ENCODE measurements around the gene MST1. TPM values are rescaled to one million over a fixed set of nuclear protein-coding genes. Genes with fewer than 3 reads are reported as not detected.

MST1 gene
- total RNA-seq, 4 donors from 2014 or later = 16.7 to 83.4 (median 21.9) TPM

DNA sequence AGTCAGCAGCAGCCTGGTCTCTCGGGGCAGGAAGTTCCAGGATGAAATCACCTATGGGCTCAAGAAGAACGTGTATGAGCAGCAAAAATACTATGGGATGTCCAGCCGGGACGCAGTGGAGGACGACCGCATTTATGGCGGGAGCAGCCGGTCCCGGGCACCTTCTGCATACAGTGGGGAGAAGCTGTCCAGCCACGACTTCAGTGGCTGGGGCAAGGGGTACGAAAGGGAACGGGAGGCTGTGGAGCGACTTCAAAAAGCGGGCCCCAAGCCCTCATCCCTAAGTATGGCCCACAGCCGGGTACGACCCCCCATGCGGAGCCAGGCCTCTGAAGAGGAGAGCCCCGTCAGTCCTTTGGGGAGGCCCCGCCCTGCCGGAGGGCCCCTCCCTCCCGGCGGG is 27.3 kb downstream of the MST1 start:
- H3K4me1 ChIP-seq = no peaks in the 10 kb centered on the region
- no peaks in the 10 kb centered on the region for H3K27me3 ChIP-seq
- H3K36me3 ChIP-seq = no peaks in the 10 kb centered on the region
- no peak overlapping the region for H3K27ac ChIP-seq
- TF ChIP-seq EP300 (IDR thresholded peaks at IDR 0.05) (no peak), POLR2AphosphoS5 (IDR thresholded peaks at IDR 0.05) (no peak), POLR2A (IDR thresholded peaks at IDR 0.05) (no peak)
- TF ChIP-seq, protein P1, sequence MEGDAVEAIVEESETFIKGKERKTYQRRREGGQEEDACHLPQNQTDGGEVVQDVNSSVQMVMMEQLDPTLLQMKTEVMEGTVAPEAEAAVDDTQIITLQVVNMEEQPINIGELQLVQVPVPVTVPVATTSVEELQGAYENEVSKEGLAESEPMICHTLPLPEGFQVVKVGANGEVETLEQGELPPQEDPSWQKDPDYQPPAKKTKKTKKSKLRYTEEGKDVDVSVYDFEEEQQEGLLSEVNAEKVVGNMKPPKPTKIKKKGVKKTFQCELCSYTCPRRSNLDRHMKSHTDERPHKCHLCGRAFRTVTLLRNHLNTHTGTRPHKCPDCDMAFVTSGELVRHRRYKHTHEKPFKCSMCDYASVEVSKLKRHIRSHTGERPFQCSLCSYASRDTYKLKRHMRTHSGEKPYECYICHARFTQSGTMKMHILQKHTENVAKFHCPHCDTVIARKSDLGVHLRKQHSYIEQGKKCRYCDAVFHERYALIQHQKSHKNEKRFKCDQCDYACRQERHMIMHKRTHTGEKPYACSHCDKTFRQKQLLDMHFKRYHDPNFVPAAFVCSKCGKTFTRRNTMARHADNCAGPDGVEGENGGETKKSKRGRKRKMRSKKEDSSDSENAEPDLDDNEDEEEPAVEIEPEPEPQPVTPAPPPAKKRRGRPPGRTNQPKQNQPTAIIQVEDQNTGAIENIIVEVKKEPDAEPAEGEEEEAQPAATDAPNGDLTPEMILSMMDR (IDR thresholded peaks at IDR 0.05) = no peak
- no peak for DNase-seq (ENCODE audit: low spot score in 2 of 2)
- H3K4me3 ChIP-seq = no peak overlapping the region
- WGBS = 89% methylated on average over 19 of the region's 22 CpGs
- no peaks in the 10 kb centered on the region for H3K9me3 ChIP-seq

DNA sequence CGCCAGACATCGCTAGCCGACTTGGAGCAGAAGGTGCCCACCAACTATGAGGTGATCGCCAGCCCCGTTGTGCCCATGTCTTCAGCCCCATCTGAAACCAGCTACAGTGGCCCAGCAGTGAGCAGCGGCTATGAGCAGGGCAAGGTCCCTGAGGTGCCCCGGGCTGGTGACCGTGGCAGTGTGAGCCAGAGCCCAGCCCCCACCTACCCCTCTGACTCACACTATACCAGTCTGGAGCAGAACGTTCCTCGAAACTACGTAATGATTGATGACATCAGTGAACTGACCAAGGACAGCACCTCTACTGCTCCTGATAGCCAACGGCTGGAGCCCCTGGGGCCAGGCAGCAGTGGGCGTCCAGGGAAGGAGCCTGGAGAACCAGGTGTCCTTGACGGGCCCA is 28.0 kb downstream of the MST1 start:
- Histone ChIP-seq H3K9me3 (no peaks in the 10 kb centered on the region), H3K27me3 (peaks cover 3% of the 10 kb centered on the region), H3K36me3 (no peaks in the 10 kb centered on the region), H3K4me1 (no peaks in the 10 kb centered on the region), H3K27ac (no peak overlapping the region), H3K4me3 (no peak overlapping the region)
- 92% methylated on average over 8 of the region's 14 CpGs for WGBS
- TF ChIP-seq POLR2A (IDR thresholded peaks at IDR 0.05) = no peak
- TF ChIP-seq, protein P1 (IDR thresholded peaks at IDR 0.05) = no peak
- TF ChIP-seq EP300 (IDR thresholded peaks at IDR 0.05) = no peak
- TF ChIP-seq POLR2AphosphoS5 (IDR thresholded peaks at IDR 0.05) = no peak
- DNase-seq (ENCODE audit: low spot score in 2 of 2) = no peak

DNA sequence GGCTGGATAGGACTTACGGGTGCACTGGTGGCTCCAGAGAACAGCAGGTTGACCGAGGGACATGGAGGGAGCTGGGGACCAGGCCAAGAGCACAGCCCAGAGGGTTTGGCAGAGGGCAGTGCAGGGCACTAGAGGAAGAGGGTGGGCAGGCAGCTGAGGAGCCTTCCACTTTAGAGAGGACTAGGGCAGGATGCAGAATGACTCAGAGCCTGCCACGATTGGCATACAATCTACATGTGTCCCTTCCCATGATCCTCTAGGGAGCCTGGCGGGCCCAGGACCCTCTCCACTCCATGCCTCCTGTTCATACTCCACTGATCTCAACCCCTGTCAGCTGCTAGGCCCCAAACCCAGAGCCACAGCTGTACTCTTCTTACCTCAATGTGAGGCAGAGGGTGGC is 29.5 kb downstream of the MST1 start:
- Histone ChIP-seq H3K4me3 (no peak overlapping the region), H3K27ac (no peak overlapping the region), H3K27me3 (peaks cover 3% of the 10 kb centered on the region), H3K36me3 (no peaks in the 10 kb centered on the region), H3K9me3 (no peaks in the 10 kb centered on the region), H3K4me1 (no peaks in the 10 kb centered on the region)
- 69% methylated on average over 4 of the region's 4 CpGs for WGBS
- TF ChIP-seq, protein P1 (IDR thresholded peaks at IDR 0.05) = no peak
- no peak for TF ChIP-seq POLR2AphosphoS5 (IDR thresholded peaks at IDR 0.05)
- no peak for TF ChIP-seq EP300 (IDR thresholded peaks at IDR 0.05)
- TF ChIP-seq POLR2A (IDR thresholded peaks at IDR 0.05) = no peak
- DNase-seq (ENCODE audit: low spot score in 2 of 2) = no peak

DNA sequence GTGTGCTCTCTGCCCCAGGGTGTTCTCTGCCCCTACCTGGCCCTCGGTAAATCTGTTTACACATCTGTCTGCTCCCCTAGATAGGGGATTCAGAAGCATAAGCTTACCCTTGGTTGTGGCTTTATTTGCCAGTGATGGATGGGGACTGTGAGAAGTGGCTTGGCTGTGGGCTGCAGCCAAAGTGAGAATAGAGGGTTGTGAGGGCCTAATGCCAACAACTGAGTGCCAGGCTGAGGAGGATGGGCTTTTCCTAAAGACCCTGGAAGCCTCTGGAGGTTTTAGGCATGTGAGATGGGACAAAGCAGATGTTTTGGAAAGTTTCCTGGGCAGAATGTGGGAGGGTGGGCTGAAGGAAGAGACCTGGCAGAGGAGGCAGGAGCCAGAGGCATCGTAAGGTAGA is 30.6 kb downstream of the MST1 start:
- DNase-seq (ENCODE audit: low spot score in 2 of 2) = no peak
- Histone ChIP-seq H3K4me3 (no peak overlapping the region), H3K27me3 (peaks cover 3% of the 10 kb centered on the region), H3K4me1 (no peaks in the 10 kb centered on the region), H3K27ac (no peak overlapping the region), H3K36me3 (no peaks in the 10 kb centered on the region), H3K9me3 (no peaks in the 10 kb centered on the region)
- TF ChIP-seq, protein P1 (IDR thresholded peaks at IDR 0.05) = no peak
- no peak for TF ChIP-seq POLR2AphosphoS5 (IDR thresholded peaks at IDR 0.05)
- TF ChIP-seq POLR2A (IDR thresholded peaks at IDR 0.05) = no peak
- no peak for TF ChIP-seq EP300 (IDR thresholded peaks at IDR 0.05)
- 59% methylated on average over 1 of the region's 2 CpGs for WGBS

DNA sequence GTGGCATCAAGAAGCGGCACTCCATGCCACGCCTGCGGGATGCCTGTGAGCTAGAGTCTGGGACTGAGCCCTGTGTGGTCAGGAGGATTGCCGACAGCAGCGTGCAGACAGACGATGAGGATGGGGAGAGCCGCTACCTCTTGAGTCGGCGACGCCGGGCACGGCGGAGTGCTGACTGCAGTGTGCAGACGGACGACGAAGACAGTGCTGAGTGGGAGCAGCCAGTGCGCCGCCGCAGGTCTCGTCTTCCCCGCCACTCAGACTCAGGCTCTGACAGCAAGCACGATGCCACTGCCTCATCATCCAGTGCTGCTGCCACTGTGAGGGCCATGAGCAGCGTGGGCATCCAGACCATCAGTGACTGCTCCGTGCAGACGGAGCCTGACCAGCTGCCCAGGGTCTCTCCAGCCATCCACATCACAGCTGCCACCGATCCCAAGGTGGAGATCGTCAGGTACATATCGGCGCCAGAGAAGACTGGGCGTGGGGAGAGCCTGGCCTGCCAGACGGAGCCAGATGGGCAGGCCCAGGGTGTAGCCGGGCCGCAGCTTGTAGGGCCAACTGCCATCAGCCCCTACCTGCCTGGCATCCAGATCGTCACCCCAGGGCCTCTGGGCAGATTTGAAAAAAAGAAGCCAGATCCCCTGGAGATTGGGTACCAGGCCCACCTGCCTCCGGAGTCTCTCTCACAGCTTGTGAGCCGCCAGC is 31.9 kb downstream of the MST1 start:
- H3K36me3 ChIP-seq = no peaks in the 10 kb centered on the region
- 81% methylated on average over 32 of the region's 36 CpGs for WGBS

More for the DNA sequence above, 31.9 kb downstream of the MST1 start:
- no peak for TF ChIP-seq POLR2A (IDR thresholded peaks at IDR 0.05)
- no peak for TF ChIP-seq POLR2AphosphoS5 (IDR thresholded peaks at IDR 0.05)
- TF ChIP-seq, protein P1 (IDR thresholded peaks at IDR 0.05) = no peak
- no peak for TF ChIP-seq EP300 (IDR thresholded peaks at IDR 0.05)
- Histone ChIP-seq H3K4me3 (no peak overlapping the region), H3K9me3 (no peaks in the 10 kb centered on the region), H3K27me3 (peaks cover 3% of the 10 kb centered on the region), H3K4me1 (no peaks in the 10 kb centered on the region), H3K27ac (no peak overlapping the region)
- no peak for DNase-seq (ENCODE audit: low spot score in 2 of 2)

Measured in suprapubic skin (tissue), 4 donors.